HepG2 (cell line): ENCODE data around the gene TADA2A. TPM values are rescaled to one million over a fixed set of nuclear protein-coding genes. Genes with fewer than 3 reads are reported as not detected.
A peak's percentile ranks its signal among the peaks of the same experiment; 100 is the strongest.

Source experiments
- ATF4 ChIP-seq, 2 experiments: fragments of 450-650 bp in 1 of 2; sonication (generic) in 1 of 2; formaldehyde crosslinking; IDR thresholded peaks; 2 replicates each; pipeline versions ENCODE4 v1.5.0 to v1.8.0; 2020 to 2022; ENCODE audit warnings: mild to moderate bottlenecking in 1 of 2, missing genetic modification reagents in 1 of 2
- DMAP1 ChIP-seq: IDR thresholded peaks from 2 replicates; pipeline ENCODE4 v1.6.1; 2016
- FOXA1 ChIP-seq, 2 experiments: fragments of 450-650 bp in 1 of 2; sonication (generic) in 1 of 2; formaldehyde crosslinking in 1 of 2; IDR thresholded peaks; 2 replicates each; pipeline versions ENCODE4 v1.4.0 to v1.6.1; 2016 to 2020; ENCODE audit warnings: missing genetic modification reagents in 1 of 2
- GABPA ChIP-seq, 2 experiments: IDR thresholded peaks; 2 replicates each; pipeline ENCODE4 v1.6.1; 2011 to 2016; ENCODE audit warnings: low read depth in 2 of 2, low read length in 1 of 2, missing biosample characterization in 1 of 2, missing genetic modification characterization in 1 of 2
- GATAD1 ChIP-seq: IDR thresholded peaks from 2 replicates; pipeline ENCODE4 v1.6.1; 2016; ENCODE audit warnings: missing genetic modification reagents, missing compliant biosample characterization
- KLF13 ChIP-seq: sonication (generic); formaldehyde crosslinking; IDR thresholded peaks from 2 replicates; pipeline ENCODE4 v1.4.0; 2020; ENCODE audit warnings: mild to moderate bottlenecking, missing genetic modification reagents
- MBNL3 ChIP-seq: fragments of 250-450 bp; sonication (Bioruptor Pico); conservative IDR thresholded peaks from 2 replicates; pipeline ENCODE4 v1.8.0; 2022; ENCODE audit warnings: mild to moderate bottlenecking, inconsistent platforms
- MIXL1 ChIP-seq: IDR thresholded peaks from 2 replicates; pipeline ENCODE4 v1.6.1; 2016
- NR3C1 ChIP-seq: sonication (generic); formaldehyde crosslinking; IDR thresholded peaks from 2 replicates; pipeline ENCODE4 v1.4.0; 2020; ENCODE audit warnings: missing genetic modification reagents
- PHF21A ChIP-seq: sonication (generic); formaldehyde crosslinking; IDR thresholded peaks from 2 replicates; pipeline ENCODE4 v1.5.0; 2020; ENCODE audit warnings: mild to moderate bottlenecking, missing genetic modification reagents
- RAD51 ChIP-seq: fragments of 450-650 bp; IDR thresholded peaks from 2 replicates; pipeline ENCODE4 v1.6.1; 2016; ENCODE audit warnings: borderline replicate concordance
- RFX1 ChIP-seq: fragments of 450-650 bp; IDR thresholded peaks from 2 replicates; pipeline ENCODE4 v1.6.1; 2017
- SNAPC2 ChIP-seq: sonication (generic); formaldehyde crosslinking; IDR thresholded peaks from 2 replicates; pipeline ENCODE4 v1.8.1; 2022; ENCODE audit warnings: mild to moderate bottlenecking, missing genetic modification reagents
- SRSF4 ChIP-seq: fragments of 200-400 bp; formaldehyde crosslinking; IDR thresholded peaks from one replicate; pipeline ENCODE4 v1.6.1; 2018; ENCODE audit warnings: mild to moderate bottlenecking, low read depth, low read length, moderate library complexity; ENCODE audit not compliant: poor library complexity, severe bottlenecking
- TBP ChIP-seq: sonication (generic); formaldehyde crosslinking; IDR thresholded peaks from 2 replicates; pipeline ENCODE4 v1.5.0; 2020; ENCODE audit warnings: missing genetic modification reagents
- TBX3 ChIP-seq: fragments of 450-650 bp; IDR thresholded peaks from 2 replicates; pipeline ENCODE4 v1.6.1; 2017; ENCODE audit warnings: antibody characterized with exemption, mild to moderate bottlenecking, inconsistent platforms, borderline replicate concordance
- TSC22D2 ChIP-seq: sonication (generic); formaldehyde crosslinking; IDR thresholded peaks from 2 replicates; pipeline ENCODE4 v1.5.1; 2020; ENCODE audit warnings: missing genetic modification reagents, mild to moderate bottlenecking, borderline replicate concordance
- WIZ ChIP-seq: sonication (generic); formaldehyde crosslinking; IDR thresholded peaks from 2 replicates; pipeline ENCODE4 v1.5.1; 2020; ENCODE audit warnings: mild to moderate bottlenecking, missing genetic modification reagents
- XBP1 ChIP-seq: sonication (generic); formaldehyde crosslinking; IDR thresholded peaks from 2 replicates; pipeline ENCODE4 v1.5.0; 2020; ENCODE audit warnings: missing genetic modification reagents
- ZMYM3 ChIP-seq: sonication (generic); formaldehyde crosslinking; IDR thresholded peaks from 2 replicates; pipeline ENCODE4 v1.5.1; 2020; ENCODE audit warnings: mild to moderate bottlenecking, missing genetic modification reagents
- ZNF296 ChIP-seq: sonication (generic); formaldehyde crosslinking; conservative IDR thresholded peaks from 2 replicates; pipeline ENCODE4 v1.5.0; 2020; ENCODE audit warnings: mild to moderate bottlenecking, missing genetic modification reagents
- ZNF501 ChIP-seq: sonication (generic); formaldehyde crosslinking; IDR thresholded peaks from 2 replicates; pipeline ENCODE4 v1.5.1; 2020; ENCODE audit warnings: mild to moderate bottlenecking, moderate library complexity, missing genetic modification reagents
- ZNF550 ChIP-seq: sonication (generic); formaldehyde crosslinking; IDR thresholded peaks from 2 replicates; pipeline ENCODE4 v1.4.0; 2020; ENCODE audit warnings: mild to moderate bottlenecking, missing genetic modification reagents, borderline replicate concordance
- ZNF577 ChIP-seq: sonication (generic); formaldehyde crosslinking; IDR thresholded peaks from 2 replicates; pipeline ENCODE4 v1.4.0; 2020; ENCODE audit warnings: mild to moderate bottlenecking, low read depth, missing genetic modification reagents, borderline replicate concordance
- ZNF598 ChIP-seq: sonication (generic); formaldehyde crosslinking; IDR thresholded peaks from 2 replicates; pipeline ENCODE4 v1.5.1; 2020; ENCODE audit warnings: mild to moderate bottlenecking, missing genetic modification reagents, borderline replicate concordance
- ZNF691 ChIP-seq: sonication (generic); formaldehyde crosslinking; IDR thresholded peaks from 2 replicates; pipeline ENCODE4 v1.4.0; 2020; ENCODE audit warnings: missing genetic modification reagents, low read depth, mild to moderate bottlenecking, borderline replicate concordance
- ZNF709 ChIP-seq: sonication (generic); formaldehyde crosslinking; IDR thresholded peaks from 2 replicates; pipeline ENCODE4 v1.5.0; 2020; ENCODE audit warnings: mild to moderate bottlenecking, missing genetic modification reagents
- polyA plus RNA-seq, 8 experiments: library from polyadenylated mRNA; depleted of rRNA in 3 of 8; stranded (reverse) in 7 of 8; unstranded in 1 of 8; fragments of >200 nt; fragmentation: Illumina TruSeq in 4 of 8; extraction: Trizol in 4 of 8; gene quantifications; 2 replicates each; pipeline versions ENCODE4 v1.2.1 to v1.2.3, GENCODE V29; 2011 to 2016; ENCODE audit warnings: low read depth in 4 of 8, missing spikeins in 1 of 8, mixed read lengths in 1 of 8; ENCODE audit not compliant: insufficient read depth in 1 of 8
- total RNA-seq, 5 experiments: library from RNA; depleted of rRNA; stranded (reverse); fragments of >200 nt; fragmentation: Illumina TruSeq; extraction: Trizol; gene quantifications; 2 replicates each; pipeline ENCODE4 v1.2.3, GENCODE V29; 2016; ENCODE audit warnings: low read depth in 1 of 5
- TF ChIP-seq, protein P1 (sequence below): sonication (generic); formaldehyde crosslinking; IDR thresholded peaks from 2 replicates; pipeline ENCODE4 v1.5.1; 2020; ENCODE audit warnings: missing genetic modification reagents, mild to moderate bottlenecking, borderline replicate concordance

The TADA2A gene
- total and polyA plus RNA-seq, 2 of the 13 experiments (the other 11 are each of a cell fraction or from before 2014, with no cell fraction given) = 8.0 to 14.0 TPM

DNA sequence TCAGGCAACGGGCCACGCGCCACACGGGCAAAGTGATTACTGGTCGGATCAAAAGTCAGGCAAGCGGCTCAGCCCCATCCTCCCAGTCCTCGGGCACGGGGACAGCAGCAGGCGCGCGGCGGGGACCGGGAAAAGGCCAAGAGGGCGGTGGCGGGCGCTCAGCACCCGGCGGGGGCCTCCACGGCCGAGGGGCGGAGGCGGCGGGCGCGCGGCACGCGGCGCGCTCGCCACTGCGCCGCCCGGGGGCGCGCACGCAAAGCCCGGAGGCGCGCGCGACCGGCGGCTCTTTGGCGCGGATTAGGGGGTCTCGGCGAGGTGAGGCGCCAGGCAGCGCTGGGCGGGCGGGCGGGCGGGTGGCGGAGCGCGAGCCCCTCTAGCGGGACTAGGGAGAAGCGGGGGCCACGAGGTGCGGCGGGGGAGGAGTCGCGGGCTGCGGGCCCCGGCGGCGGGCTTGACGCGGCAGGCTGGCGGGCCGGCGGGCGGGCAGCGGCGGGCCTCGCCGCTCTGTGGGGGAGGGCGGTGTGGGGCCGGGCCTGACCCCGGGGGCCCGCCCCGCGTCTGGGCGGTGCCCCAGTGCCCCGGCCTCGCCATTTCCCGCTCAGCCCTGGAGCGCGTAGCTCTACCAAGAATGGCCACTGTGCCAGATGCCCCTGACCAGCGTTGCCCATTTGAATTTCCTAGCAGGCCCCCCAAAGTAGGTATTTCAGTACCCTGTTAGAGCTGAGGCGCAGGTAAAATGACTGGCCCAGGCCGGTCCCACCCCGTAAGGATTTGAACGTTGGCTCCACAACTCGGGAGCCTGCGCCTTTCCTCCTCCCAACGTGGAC lies at the start of gene TADA2A, which contains the start of gene ACACA (continued):
- TF ChIP-seq DMAP1 = peak; percentile 85; the same call in 1 of the 2 replicates
- no peak for TF ChIP-seq ZNF550 (CRISPR knock-in tag)
- TF ChIP-seq RFX1 = no peak
- no peak for TF ChIP-seq MBNL3 (CRISPR knock-in tag)
- no peak for TF ChIP-seq FOXA1 (IDR thresholded peaks at IDR 0.05)
- no peak for TF ChIP-seq FOXA1 (CRISPR knock-in tag; IDR thresholded peaks at IDR 0.05)
- TF ChIP-seq, protein P1, sequence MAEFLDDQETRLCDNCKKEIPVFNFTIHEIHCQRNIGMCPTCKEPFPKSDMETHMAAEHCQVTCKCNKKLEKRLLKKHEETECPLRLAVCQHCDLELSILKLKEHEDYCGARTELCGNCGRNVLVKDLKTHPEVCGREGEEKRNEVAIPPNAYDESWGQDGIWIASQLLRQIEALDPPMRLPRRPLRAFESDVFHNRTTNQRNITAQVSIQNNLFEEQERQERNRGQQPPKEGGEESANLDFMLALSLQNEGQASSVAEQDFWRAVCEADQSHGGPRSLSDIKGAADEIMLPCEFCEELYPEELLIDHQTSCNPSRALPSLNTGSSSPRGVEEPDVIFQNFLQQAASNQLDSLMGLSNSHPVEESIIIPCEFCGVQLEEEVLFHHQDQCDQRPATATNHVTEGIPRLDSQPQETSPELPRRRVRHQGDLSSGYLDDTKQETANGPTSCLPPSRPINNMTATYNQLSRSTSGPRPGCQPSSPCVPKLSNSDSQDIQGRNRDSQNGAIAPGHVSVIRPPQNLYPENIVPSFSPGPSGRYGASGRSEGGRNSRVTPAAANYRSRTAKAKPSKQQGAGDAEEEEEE (CRISPR knock-in tag) = no peak
- TF ChIP-seq ZNF598 (CRISPR knock-in tag) = no peak; the same call in 1 of the 2 replicates
- no peak; the same call in 1 of the 2 replicates for TF ChIP-seq MIXL1 (CRISPR knock-in tag)
- TF ChIP-seq RAD51 = no peak
- 0 out of 2 replicates have a peak, but pooled peaks have one; percentile 24 for TF ChIP-seq ZMYM3 (CRISPR knock-in tag)
- no peak for TF ChIP-seq SRSF4
- TF ChIP-seq ATF4 (CRISPR knock-in tag; IDR thresholded peaks at IDR 0.05) = peak in 1 of 2 experiments; percentile 36; a peak in 1 of 4 replicates
- TF ChIP-seq ZNF709 (CRISPR knock-in tag) = no peak
- TF ChIP-seq ZNF691 (CRISPR knock-in tag) = no peak
- 0 out of 2 replicates have a peak, but pooled peaks have one; percentile 45 for TF ChIP-seq ZNF296 (CRISPR knock-in tag)
- no peak for TF ChIP-seq GABPA (IDR thresholded peaks at IDR 0.05; ENCODE audit: low read depth, low read length)
- no peak for TF ChIP-seq GABPA (CRISPR knock-in tag; IDR thresholded peaks at IDR 0.05; ENCODE audit: low read depth)
- TF ChIP-seq WIZ = no peak
- no peak for TF ChIP-seq XBP1 (CRISPR knock-in tag)
- TF ChIP-seq KLF13 (CRISPR knock-in tag) = 0 out of 2 replicates have a peak, but pooled peaks have one; percentile 46
- TF ChIP-seq TSC22D2 (CRISPR knock-in tag) = no peak; the same call in 1 of the 2 replicates
- no peak for TF ChIP-seq ZNF577
- peak; percentile 33; the same call in 1 of the 2 replicates for TF ChIP-seq GATAD1
- TF ChIP-seq TBP (CRISPR knock-in tag) = no peak
- peak; percentile 40; the same call in 1 of the 2 replicates for TF ChIP-seq PHF21A (CRISPR knock-in tag)
- TF ChIP-seq SNAPC2 = no peak
- no peak for TF ChIP-seq TBX3
- no peak for TF ChIP-seq NR3C1 (CRISPR knock-in tag)
- TF ChIP-seq ZNF501 (CRISPR knock-in tag) = 0 out of 2 replicates have a peak, but pooled peaks have one; percentile 64
